LNCAP (cell line): ENCODE measurements around the gene PLSCR3.

ENCODE experiments used
- CTCF ChIP-seq: fragments of 450-650 bp; IDR thresholded peaks from 2 replicates; pipeline ENCODE4 v1.5.1; 2017; ENCODE audit warnings: mild to moderate bottlenecking

PLSCR3 gene

GRCh38 chr17:7346761-7347614, 47.3 kb downstream of the PLSCR3 start:
- no peak for TF ChIP-seq CTCF

GRCh38 chr17:7343250-7343649, 51.1 kb downstream of the PLSCR3 start:
- TF ChIP-seq CTCF = no peak

- no peak for TF ChIP-seq CTCF
Measured at GRCh38 chr17:7341842-7342241, 52.5 kb downstream of the PLSCR3 start.

GRCh38 chr17:7340179-7340578, 54.1 kb downstream of the PLSCR3 start:
- no peak for TF ChIP-seq CTCF
